HCT116 (cell line): ENCODE results near the gene SCG5. TPM values are rescaled to one million over a fixed set of nuclear protein-coding genes. Genes with fewer than 3 reads are reported as not detected.

ENCODE experiments used
- ATAC-seq: fragments of 200-7000 bp; cut with Tn5 transposase; 2 replicates; pipeline ENCODE4 v1.9.1; 2020; ENCODE audit warnings: mild to moderate bottlenecking, moderate library complexity
- BruUV-seq: library from RNA; stranded (reverse); fragments of 400-500 nt; replicated peaks from 2 replicates; lab custom pipeline; 2021; lab: Mats Ljungman, UMichigan
- CTCF ChIA-PET: fragments of 300-600 bp; sonication (Branson Sonifier 250); formaldehyde crosslinking; loops from one replicate; lab custom pipeline; 2021; ENCODE audit warnings: antibody characterized with exemption; lab: Charles Lee
- POLR2A ChIA-PET: fragments of 300-600, 350-600 bp; sonication (Branson Sonifier 250); formaldehyde crosslinking; loops from one replicate; lab custom pipeline; 2021; ENCODE audit warnings: antibody characterized with exemption; lab: Charles Lee
- RAD21 ChIA-PET, 2 experiments: fragments of 300-600 bp; sonication (Branson Sonifier 250); formaldehyde crosslinking; loops; one replicate each; lab custom pipeline; 2023; ENCODE audit warnings: low total read pairs in 2 of 2; ENCODE audit not compliant: uncharacterized antibody in 2 of 2, unreplicated experiment in 2 of 2, low non-redundant PET in 1 of 2; lab: Charles Lee
- DNase-seq: peaks from one replicate; pipeline ENCODE4 v3.0.0-alpha.2; 2010; ENCODE audit warnings: low read depth, low spot score
- H2AFZ ChIP-seq: fragments of 200-600 bp; shearing (Covaris generic), sonication (generic); 2 replicates; pipeline ENCODE4 v1.6.1; 2017; ENCODE audit warnings: low read depth, mixed run types, mixed read lengths, antibody characterized with exemption, low read length; ENCODE audit not compliant: poor library complexity, severe bottlenecking
- H3K27ac ChIP-seq: 2 replicates; pipeline ENCODE4 v1.5.1; 2012; ENCODE audit warnings: low read depth, low read length
- H3K27me3 ChIP-seq: fragments of 200-600 bp; sonication (generic); 2 replicates; pipeline ENCODE4 v1.6.1; 2016; ENCODE audit warnings: mixed run types, low read length, mixed read lengths; ENCODE audit not compliant: insufficient read depth
- H3K36me3 ChIP-seq, 2 experiments: fragments of 200-500 bp in 1 of 2; fragments of 200-600 bp in 1 of 2; sonication (Bioruptor generic) in 1 of 2; sonication (generic) in 1 of 2; 2 replicates each; pipeline versions ENCODE4 v1.5.1 to v1.6.1; 2014 to 2016; ENCODE audit warnings: low read length in 2 of 2, inconsistent platforms in 1 of 2, mixed read lengths in 1 of 2, mixed run types in 1 of 2; ENCODE audit not compliant: insufficient read depth in 2 of 2, control insufficient read depth in 1 of 2
- H3K4me1 ChIP-seq, 2 experiments: fragments of 200-600 bp in 1 of 2; sonication (generic) in 1 of 2; 2 replicates each; pipeline versions ENCODE4 v1.5.1 to v1.6.1; 2012 to 2017; ENCODE audit warnings: low read length in 2 of 2, inconsistent platforms in 1 of 2, mild to moderate bottlenecking in 1 of 2, mixed read lengths in 1 of 2, mixed run types in 1 of 2, moderate library complexity in 1 of 2; ENCODE audit not compliant: insufficient read depth in 2 of 2, control insufficient read depth in 1 of 2
- H3K4me2 ChIP-seq: fragments of 200-600 bp; sonication (generic); 2 replicates; pipeline ENCODE4 v1.6.1; 2017; ENCODE audit warnings: mixed run types, low read length, mixed read lengths
- H3K4me3 ChIP-seq, 2 experiments: fragments of 200-600 bp in 1 of 2; sonication (generic) in 1 of 2; replicated peaks in 1 of 2; 2 replicates each; pipeline ENCODE4 v1.5.1; 2011 to 2016; ENCODE audit warnings: low read length in 2 of 2, control low read depth in 1 of 2, low read depth in 1 of 2, mild to moderate bottlenecking in 1 of 2, mixed read lengths in 1 of 2, mixed run types in 1 of 2
- H3K79me2 ChIP-seq: fragments of 200-600 bp; sonication (generic); 2 replicates; pipeline ENCODE4 v1.6.1; 2017; ENCODE audit warnings: mild to moderate bottlenecking, mixed run types, low read length, moderate library complexity, mixed read lengths; ENCODE audit not compliant: insufficient read depth
- H3K9ac ChIP-seq: fragments of 200-600 bp; sonication (generic); 2 replicates; pipeline ENCODE4 v1.6.1; 2016; ENCODE audit warnings: low read length, mixed read lengths
- H3K9me2 ChIP-seq: fragments of 200-600 bp; sonication (generic), shearing (Covaris generic); 2 replicates; pipeline ENCODE4 v1.6.1; 2017; ENCODE audit warnings: mixed run types, mild to moderate bottlenecking, moderate library complexity; ENCODE audit not compliant: insufficient read depth
- H3K9me3 ChIP-seq, 2 experiments: fragments of 200-500 bp in 1 of 2; fragments of 200-600 bp in 1 of 2; sonication (Bioruptor generic) in 1 of 2; sonication (generic) in 1 of 2; 2 replicates each; pipeline ENCODE4 v1.6.1; 2014 to 2017; ENCODE audit warnings: low read length in 2 of 2, mixed read lengths in 2 of 2, inconsistent platforms in 1 of 2, low read depth in 1 of 2, mild to moderate bottlenecking in 1 of 2, mixed run types in 1 of 2, moderate library complexity in 1 of 2; ENCODE audit not compliant: control insufficient read depth in 1 of 2, insufficient read depth in 1 of 2
- H4K20me1 ChIP-seq: fragments of 200-600 bp; sonication (generic), shearing (Covaris generic); 2 replicates; pipeline ENCODE4 v1.6.1; 2017; ENCODE audit warnings: mixed run types, mild to moderate bottlenecking, moderate library complexity; ENCODE audit not compliant: insufficient read depth
- ATF3 ChIP-seq: IDR thresholded peaks from 2 replicates; pipeline ENCODE4 v1.6.1; 2012
- EZH2 ChIP-seq: fragments of 200-600 bp; sonication (generic); IDR thresholded peaks from 2 replicates; pipeline ENCODE4 v1.6.1; 2017; ENCODE audit warnings: antibody characterized with exemption, mixed run types
- EZH2phosphoT487 ChIP-seq: fragments of 200-600 bp; IDR thresholded peaks from 2 replicates; pipeline ENCODE4 v1.6.1; 2018; ENCODE audit warnings: antibody characterized with exemption, borderline replicate concordance
- FOSL1 ChIP-seq: IDR thresholded peaks from 2 replicates; pipeline ENCODE4 v1.6.1; 2012; ENCODE audit warnings: low read depth
- JUND ChIP-seq: IDR thresholded peaks from 2 replicates; pipeline ENCODE4 v1.6.1; 2012
- MAX ChIP-seq: IDR thresholded peaks from 2 replicates; pipeline ENCODE4 v1.6.1; 2012
- POLR2A ChIP-seq: IDR thresholded peaks from 2 replicates; pipeline ENCODE4 v1.7.0; 2011; ENCODE audit warnings: borderline replicate concordance; ENCODE audit not compliant: insufficient read depth, insufficient read length; ENCODE audit errors: extremely low read depth
- RAD21 ChIP-seq: IDR thresholded peaks from 2 replicates; pipeline ENCODE4 v1.6.1; 2012; ENCODE audit warnings: low read depth, mild to moderate bottlenecking
- REST ChIP-seq: IDR thresholded peaks from 2 replicates; pipeline ENCODE4 v1.6.1; 2012; ENCODE audit warnings: low read depth
- SIN3A ChIP-seq: IDR thresholded peaks from 2 replicates; pipeline ENCODE4 v1.6.1; 2012; ENCODE audit warnings: low read depth
- SRF ChIP-seq: IDR thresholded peaks from 2 replicates; pipeline ENCODE4 v1.6.1; 2012; ENCODE audit warnings: low read depth
- YY1 ChIP-seq: IDR thresholded peaks from 2 replicates; pipeline ENCODE4 v1.6.1; 2011; ENCODE audit warnings: low read length, low read depth, moderate library complexity, mild to moderate bottlenecking; ENCODE audit not compliant: insufficient replicate concordance; ENCODE audit errors: extremely low read depth
- ZBTB33 ChIP-seq: IDR thresholded peaks from 2 replicates; pipeline ENCODE4 v1.6.1; 2011; ENCODE audit warnings: mild to moderate bottlenecking, low read length, moderate library complexity; ENCODE audit not compliant: insufficient replicate concordance; ENCODE audit errors: extremely low read depth
- ZFX ChIP-seq: fragments of 450-650 bp; IDR thresholded peaks from 2 replicates; pipeline ENCODE4 v1.6.1; 2017
- ZNF274 ChIP-seq: fragments of 200-500 bp; sonication (Bioruptor generic); IDR thresholded peaks from 2 replicates; pipeline ENCODE4 v1.6.1; 2014; ENCODE audit warnings: mild to moderate bottlenecking, low read depth, low read length, inconsistent platforms
- intact Hi-C: fragments of 100-400 bp; cut with micrococcal nuclease; formaldehyde crosslinking; loops from 2 replicates; pipeline ENCODE4 v1.10.0; 2022
- total RNA-seq: library from RNA; stranded (reverse); gene quantifications from one replicate; pipeline ENCODE4 v1.2.1, GENCODE V29; 2021; ENCODE audit not compliant: unreplicated experiment

Gene SCG5
- total RNA-seq, 1 experiment from 2014 or later = 1.7 TPM

GRCh38 chr15:32705446-32705845 lies 63.9 kb downstream of the SCG5 start:
- no peak overlapping the region for H3K4me3 ChIP-seq
- no peaks in the 10 kb centered on the region for H3K36me3 ChIP-seq
- POLR2A ChIA-PET = no interaction called here
- no peak for DNase-seq
- H3K9me3 ChIP-seq = no peaks in the 10 kb centered on the region
- no peaks in the 10 kb centered on the region for H3K9me2 ChIP-seq
- no peak overlapping the region for H3K4me2 ChIP-seq
- H2AFZ ChIP-seq = no peak overlapping the region
- RAD21 ChIA-PET = no interaction called here
- H3K27ac ChIP-seq = no peak overlapping the region
- H4K20me1 ChIP-seq = no peaks in the 10 kb centered on the region
- peaks cover 0 to 8% of the 10 kb centered on the region in 2 experiments; a peak in 3 of 4 replicates for H3K4me1 ChIP-seq
- TF ChIP-seq EZH2phosphoT487 (no peak), POLR2A (no peak), YY1 (no peak), SRF (no peak), RAD21 (no peak), JUND (no peak), ZNF274 (no peak), EZH2 (no peak), SIN3A (no peak), ZBTB33 (no peak), ZFX (no peak), ATF3 (no peak), MAX (no peak), FOSL1 (no peak), REST (no peak)
- H3K79me2 ChIP-seq = no peaks in the 10 kb centered on the region
- intact Hi-C loops = no loop called here
- no TSS peak for BruUV-seq
- no peak for ATAC-seq
- H3K27me3 ChIP-seq = no peaks in the 10 kb centered on the region
- CTCF ChIA-PET = no interaction called here
- no peak overlapping the region for H3K9ac ChIP-seq
